Neural cell (in vitro differentiated cells): Measurements from ENCODE around the gene SELL. TPM values are rescaled to one million over a fixed set of nuclear protein-coding genes. Genes with fewer than 3 reads are reported as not detected.

Source experiments
- H2AFZ ChIP-seq: fragments of 200-600, 300-800 bp; sonication (generic), shearing (Covaris generic); 2 replicates; pipeline ENCODE4 v1.6.0; 2014; ENCODE audit warnings: low read depth, mild to moderate bottlenecking, antibody characterized with exemption, low read length, moderate library complexity
- H3F3A ChIP-seq: fragments of 200-600 bp; shearing (Covaris generic); 2 replicates; pipeline ENCODE4 v1.6.1; 2016; ENCODE audit warnings: mild to moderate bottlenecking, moderate library complexity, mixed read lengths, antibody characterized with exemption, low read length; ENCODE audit not compliant: insufficient read depth, poor library complexity, severe bottlenecking
- H3K27ac ChIP-seq: fragments of 200-600, 300-800 bp; sonication (generic), shearing (Covaris generic); 2 replicates; pipeline ENCODE4 v1.5.1; 2014; ENCODE audit warnings: mild to moderate bottlenecking, low read length, moderate library complexity
- H3K27me3 ChIP-seq: fragments of 300-800, 200-600 bp; sonication (generic), shearing (Covaris generic); 2 replicates; pipeline ENCODE4 v1.6.0; 2014; ENCODE audit warnings: mild to moderate bottlenecking, low read depth, low read length, moderate library complexity; ENCODE audit not compliant: insufficient read depth
- H3K36me3 ChIP-seq: fragments of 300-800, 200-600 bp; sonication (generic), shearing (Covaris generic); 2 replicates; pipeline ENCODE4 v1.5.1; 2014; ENCODE audit warnings: mild to moderate bottlenecking, antibody characterized with exemption, low read length, moderate library complexity; ENCODE audit not compliant: insufficient read depth
- H3K4me2 ChIP-seq: fragments of 300-800, 200-600 bp; sonication (generic), shearing (Covaris generic); 2 replicates; pipeline ENCODE4 v1.6.0; 2014; ENCODE audit warnings: mild to moderate bottlenecking, low read length
- H3K4me3 ChIP-seq: fragments of 300-800, 200-600 bp; sonication (generic), shearing (Covaris generic); 2 replicates; pipeline ENCODE4 v1.5.1; 2014; ENCODE audit warnings: mild to moderate bottlenecking, low read length, moderate library complexity
- H3K79me2 ChIP-seq: fragments of 200-600 bp; shearing (Covaris generic); replicated peaks from 2 replicates; pipeline ENCODE4 v1.6.0; 2014; ENCODE audit warnings: mild to moderate bottlenecking, low read length, moderate library complexity; ENCODE audit not compliant: insufficient read depth
- H3K9ac ChIP-seq: fragments of 300-800, 200-600 bp; sonication (generic), shearing (Covaris generic); 2 replicates; pipeline ENCODE4 v1.6.1; 2016; ENCODE audit warnings: mild to moderate bottlenecking, low read length, mixed read lengths
- H3K9me2 ChIP-seq: fragments of 200-600 bp; shearing (Covaris generic); 2 replicates; pipeline ENCODE4 v1.6.1; 2016; ENCODE audit warnings: mild to moderate bottlenecking, low read length, mixed read lengths; ENCODE audit not compliant: insufficient read depth
- H3K9me3 ChIP-seq: fragments of 200-600, 300-800 bp; sonication (generic), shearing (Covaris generic); 2 replicates; pipeline ENCODE4 v1.6.1; 2016; ENCODE audit warnings: mild to moderate bottlenecking, mixed run types, low read length, moderate library complexity, mixed read lengths
- H4K20me1 ChIP-seq: fragments of 200-600 bp; shearing (Covaris generic); 2 replicates; pipeline ENCODE4 v1.6.1; 2016; ENCODE audit warnings: mild to moderate bottlenecking, mixed run types; ENCODE audit not compliant: insufficient read depth
- EP300 ChIP-seq: fragments of 450-650 bp; conservative IDR thresholded peaks from 2 replicates; pipeline ENCODE4 v1.6.1; 2014; ENCODE audit warnings: antibody characterized with exemption, mild to moderate bottlenecking, moderate library complexity; ENCODE audit not compliant: poor library complexity, severe bottlenecking
- EZH2 ChIP-seq: fragments of 200-600, 300-800 bp; shearing (Covaris generic), sonication (generic); IDR thresholded peaks from 2 replicates; pipeline ENCODE4 v1.6.1; 2014; ENCODE audit warnings: antibody characterized with exemption, low read length, borderline replicate concordance, mild to moderate bottlenecking; ENCODE audit not compliant: insufficient read depth, poor library complexity, severe bottlenecking
- MXI1 ChIP-seq: fragments of 450-650 bp; conservative IDR thresholded peaks from 2 replicates; pipeline ENCODE4 v1.6.1; 2014; ENCODE audit warnings: antibody characterized with exemption, mild to moderate bottlenecking; ENCODE audit not compliant: poor library complexity, severe bottlenecking
- POLR2AphosphoS5 ChIP-seq: IDR thresholded peaks from 2 replicates; pipeline ENCODE4 v1.6.1; 2012
- RAD21 ChIP-seq: fragments of 450-650 bp; conservative IDR thresholded peaks from 2 replicates; pipeline ENCODE4 v1.6.1; 2014; ENCODE audit warnings: antibody characterized with exemption, mild to moderate bottlenecking, moderate library complexity
- SMC3 ChIP-seq: fragments of 450-650 bp; conservative IDR thresholded peaks from 2 replicates; pipeline ENCODE4 v1.6.1; 2014; ENCODE audit warnings: antibody characterized with exemption, mild to moderate bottlenecking, moderate library complexity; ENCODE audit not compliant: poor library complexity
- TAF1 ChIP-seq: IDR thresholded peaks from 2 replicates; pipeline ENCODE4 v1.6.1; 2012; ENCODE audit warnings: low read depth
- polyA plus RNA-seq: library from polyadenylated mRNA; depleted of rRNA; stranded (reverse); fragments of >200 nt; gene quantifications from 2 replicates; pipeline ENCODE4 v1.2.3, GENCODE V29; 2014
- TF ChIP-seq, protein P1 (sequence below): IDR thresholded peaks from 2 replicates; pipeline ENCODE4 v1.6.1; 2012; ENCODE audit warnings: borderline replicate concordance
- TF ChIP-seq, protein P2 (sequence below): fragments of 450-650 bp; IDR thresholded peaks from 2 replicates; pipeline ENCODE4 v1.5.1; 2014; ENCODE audit warnings: antibody characterized with exemption, mild to moderate bottlenecking, moderate library complexity; ENCODE audit not compliant: poor library complexity, severe bottlenecking

SELL gene
- polyA plus RNA-seq, 1 donor from 2014 or later: not detected

DNA sequence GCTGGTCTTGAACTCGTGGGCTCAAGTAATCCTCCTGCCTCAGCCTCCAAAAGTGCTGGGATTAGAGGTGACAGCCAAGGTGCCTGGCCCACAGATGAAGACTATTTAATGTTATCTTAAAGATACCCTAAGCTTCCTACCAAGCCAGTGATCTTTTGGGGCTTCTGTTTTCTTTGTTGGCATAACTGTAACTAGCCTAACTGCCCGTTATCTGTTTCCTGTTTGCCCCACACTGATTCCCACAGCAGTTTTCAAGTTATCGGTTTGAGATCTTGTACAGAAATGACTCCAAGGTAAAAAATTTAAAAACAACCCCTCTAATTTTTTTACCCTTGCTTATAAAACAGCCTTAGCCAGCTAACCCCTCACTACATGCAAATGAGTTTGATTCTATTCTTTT, 12.4 kb downstream of the SELL start:
- Histone ChIP-seq H2AFZ (no peak overlapping the region), H3K9me3 (no peaks in the 10 kb centered on the region), H3K9me2 (no peaks in the 10 kb centered on the region), H3K36me3 (no peaks in the 10 kb centered on the region), H3K79me2 (no peaks in the 10 kb centered on the region), H3K9ac (no peak overlapping the region), H4K20me1 (no peaks in the 10 kb centered on the region), H3K27me3 (no peaks in the 10 kb centered on the region), H3K27ac (no peak overlapping the region), H3F3A (no peaks in the 10 kb centered on the region), H3K4me2 (no peak overlapping the region), H3K4me3 (no peak overlapping the region)
- TF ChIP-seq RAD21: no peak
- TF ChIP-seq TAF1: no peak
- TF ChIP-seq EP300: no peak
- TF ChIP-seq EZH2: no peak
- TF ChIP-seq, protein P1, sequence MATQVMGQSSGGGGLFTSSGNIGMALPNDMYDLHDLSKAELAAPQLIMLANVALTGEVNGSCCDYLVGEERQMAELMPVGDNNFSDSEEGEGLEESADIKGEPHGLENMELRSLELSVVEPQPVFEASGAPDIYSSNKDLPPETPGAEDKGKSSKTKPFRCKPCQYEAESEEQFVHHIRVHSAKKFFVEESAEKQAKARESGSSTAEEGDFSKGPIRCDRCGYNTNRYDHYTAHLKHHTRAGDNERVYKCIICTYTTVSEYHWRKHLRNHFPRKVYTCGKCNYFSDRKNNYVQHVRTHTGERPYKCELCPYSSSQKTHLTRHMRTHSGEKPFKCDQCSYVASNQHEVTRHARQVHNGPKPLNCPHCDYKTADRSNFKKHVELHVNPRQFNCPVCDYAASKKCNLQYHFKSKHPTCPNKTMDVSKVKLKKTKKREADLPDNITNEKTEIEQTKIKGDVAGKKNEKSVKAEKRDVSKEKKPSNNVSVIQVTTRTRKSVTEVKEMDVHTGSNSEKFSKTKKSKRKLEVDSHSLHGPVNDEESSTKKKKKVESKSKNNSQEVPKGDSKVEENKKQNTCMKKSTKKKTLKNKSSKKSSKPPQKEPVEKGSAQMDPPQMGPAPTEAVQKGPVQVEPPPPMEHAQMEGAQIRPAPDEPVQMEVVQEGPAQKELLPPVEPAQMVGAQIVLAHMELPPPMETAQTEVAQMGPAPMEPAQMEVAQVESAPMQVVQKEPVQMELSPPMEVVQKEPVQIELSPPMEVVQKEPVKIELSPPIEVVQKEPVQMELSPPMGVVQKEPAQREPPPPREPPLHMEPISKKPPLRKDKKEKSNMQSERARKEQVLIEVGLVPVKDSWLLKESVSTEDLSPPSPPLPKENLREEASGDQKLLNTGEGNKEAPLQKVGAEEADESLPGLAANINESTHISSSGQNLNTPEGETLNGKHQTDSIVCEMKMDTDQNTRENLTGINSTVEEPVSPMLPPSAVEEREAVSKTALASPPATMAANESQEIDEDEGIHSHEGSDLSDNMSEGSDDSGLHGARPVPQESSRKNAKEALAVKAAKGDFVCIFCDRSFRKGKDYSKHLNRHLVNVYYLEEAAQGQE: no peak
- no peak for TF ChIP-seq SMC3
- TF ChIP-seq MXI1: no peak

DNA sequence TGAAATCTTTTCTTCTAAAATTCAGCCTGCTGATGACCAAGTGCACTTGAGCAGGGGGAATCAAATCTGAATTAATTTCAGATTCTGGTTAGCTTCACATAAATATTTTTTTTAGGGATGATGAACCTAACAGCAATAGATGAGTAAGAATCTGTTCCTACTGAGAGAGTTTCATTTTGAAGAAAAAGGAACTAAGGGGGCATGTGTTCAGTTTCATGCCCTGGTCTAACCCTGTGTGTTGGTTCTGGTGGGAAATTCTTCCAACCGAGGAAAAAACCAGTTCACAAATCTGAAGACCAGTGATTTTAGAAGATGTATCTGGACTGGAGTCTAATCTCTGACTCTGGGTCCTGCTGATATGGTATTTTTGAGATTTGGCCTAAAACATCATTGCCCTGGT, 13.7 kb downstream of the SELL start:
- Histone ChIP-seq H3K9me3 (no peaks in the 10 kb centered on the region), H3K9me2 (no peaks in the 10 kb centered on the region), H3K27ac (no peak overlapping the region), H3K27me3 (no peaks in the 10 kb centered on the region), H3K36me3 (no peaks in the 10 kb centered on the region), H3K4me3 (no peak overlapping the region), H4K20me1 (no peaks in the 10 kb centered on the region), H3K79me2 (no peaks in the 10 kb centered on the region), H3K4me2 (no peak overlapping the region), H3K9ac (no peak overlapping the region), H3F3A (no peaks in the 10 kb centered on the region), H2AFZ (no peak overlapping the region)
- TF ChIP-seq EP300 (no peak), RAD21 (no peak), MXI1 (no peak), TAF1 (no peak), EZH2 (no peak), POLR2AphosphoS5 (no peak), SMC3 (no peak)
- TF ChIP-seq, protein P1: no peak
- TF ChIP-seq, protein P2, sequence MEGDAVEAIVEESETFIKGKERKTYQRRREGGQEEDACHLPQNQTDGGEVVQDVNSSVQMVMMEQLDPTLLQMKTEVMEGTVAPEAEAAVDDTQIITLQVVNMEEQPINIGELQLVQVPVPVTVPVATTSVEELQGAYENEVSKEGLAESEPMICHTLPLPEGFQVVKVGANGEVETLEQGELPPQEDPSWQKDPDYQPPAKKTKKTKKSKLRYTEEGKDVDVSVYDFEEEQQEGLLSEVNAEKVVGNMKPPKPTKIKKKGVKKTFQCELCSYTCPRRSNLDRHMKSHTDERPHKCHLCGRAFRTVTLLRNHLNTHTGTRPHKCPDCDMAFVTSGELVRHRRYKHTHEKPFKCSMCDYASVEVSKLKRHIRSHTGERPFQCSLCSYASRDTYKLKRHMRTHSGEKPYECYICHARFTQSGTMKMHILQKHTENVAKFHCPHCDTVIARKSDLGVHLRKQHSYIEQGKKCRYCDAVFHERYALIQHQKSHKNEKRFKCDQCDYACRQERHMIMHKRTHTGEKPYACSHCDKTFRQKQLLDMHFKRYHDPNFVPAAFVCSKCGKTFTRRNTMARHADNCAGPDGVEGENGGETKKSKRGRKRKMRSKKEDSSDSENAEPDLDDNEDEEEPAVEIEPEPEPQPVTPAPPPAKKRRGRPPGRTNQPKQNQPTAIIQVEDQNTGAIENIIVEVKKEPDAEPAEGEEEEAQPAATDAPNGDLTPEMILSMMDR: no peak
